HG03060 (cell line): Measurements from ENCODE around the gene ARHGAP5.

Experiments
- ATAC-seq: cut with Tn5 transposase; IDR thresholded peaks from one replicate; pipeline ENCODE4 v1.9.1; 2021; ENCODE audit warnings: low read depth, moderate number of reproducible peaks; ENCODE audit not compliant: unreplicated experiment

ARHGAP5 gene

GRCh38 chr14:32169191-32169590 lies 92.1 kb downstream of the ARHGAP5 start:
- no peak for ATAC-seq

- ATAC-seq = no peak
Observed at GRCh38 chr14:32171469-32171868, 94.4 kb downstream of the ARHGAP5 start.

GRCh38 chr14:32183151-32184058 lies 106.3 kb downstream of the ARHGAP5 start:
- ATAC-seq = no peak

DNA sequence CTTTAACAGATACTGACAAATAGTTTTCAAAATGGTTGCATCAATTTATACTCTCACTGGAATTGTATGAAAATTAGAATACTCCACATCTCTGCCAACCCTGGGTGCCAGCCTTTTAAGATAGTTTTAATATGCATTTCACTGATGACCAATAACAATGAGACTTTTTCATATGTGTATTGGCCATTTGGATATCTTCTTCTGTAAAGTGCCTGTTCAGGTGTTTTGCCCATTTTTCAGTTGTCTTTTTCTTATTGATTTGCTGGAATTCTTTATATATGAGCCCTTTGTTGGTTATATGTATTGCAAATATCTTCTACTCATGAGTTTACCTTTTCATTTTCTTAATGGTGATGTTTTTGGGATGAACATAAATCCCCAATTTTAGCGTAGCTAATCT lies 108.0 kb downstream of the ARHGAP5 start:
- ATAC-seq = no peak

DNA sequence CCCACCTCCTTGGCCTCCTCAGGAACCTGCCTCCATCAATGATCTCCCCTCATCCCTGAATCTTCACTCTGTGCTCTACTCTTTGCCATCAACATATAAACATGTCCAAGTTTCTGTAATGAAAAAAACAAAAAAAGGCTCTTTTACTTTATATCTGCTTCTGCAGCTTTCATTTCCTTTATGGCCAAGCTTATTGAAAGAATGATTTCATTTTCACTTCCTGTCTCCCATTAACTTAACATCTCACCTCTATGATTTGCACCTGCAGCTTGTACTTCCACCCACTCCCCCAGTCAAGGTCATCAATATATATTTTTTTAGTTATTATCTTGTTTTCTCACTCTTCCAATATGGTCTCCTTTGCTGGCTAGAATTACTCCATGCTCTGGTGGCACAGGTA lies 109.1 kb downstream of the ARHGAP5 start:
- no peak for ATAC-seq

- no peak for ATAC-seq
Observed at GRCh38 chr14:32189811-32190210, 112.7 kb downstream of the ARHGAP5 start.

- ATAC-seq = no peak
Observed at GRCh38 chr14:32190673-32191072, 113.6 kb downstream of the ARHGAP5 start.

DNA sequence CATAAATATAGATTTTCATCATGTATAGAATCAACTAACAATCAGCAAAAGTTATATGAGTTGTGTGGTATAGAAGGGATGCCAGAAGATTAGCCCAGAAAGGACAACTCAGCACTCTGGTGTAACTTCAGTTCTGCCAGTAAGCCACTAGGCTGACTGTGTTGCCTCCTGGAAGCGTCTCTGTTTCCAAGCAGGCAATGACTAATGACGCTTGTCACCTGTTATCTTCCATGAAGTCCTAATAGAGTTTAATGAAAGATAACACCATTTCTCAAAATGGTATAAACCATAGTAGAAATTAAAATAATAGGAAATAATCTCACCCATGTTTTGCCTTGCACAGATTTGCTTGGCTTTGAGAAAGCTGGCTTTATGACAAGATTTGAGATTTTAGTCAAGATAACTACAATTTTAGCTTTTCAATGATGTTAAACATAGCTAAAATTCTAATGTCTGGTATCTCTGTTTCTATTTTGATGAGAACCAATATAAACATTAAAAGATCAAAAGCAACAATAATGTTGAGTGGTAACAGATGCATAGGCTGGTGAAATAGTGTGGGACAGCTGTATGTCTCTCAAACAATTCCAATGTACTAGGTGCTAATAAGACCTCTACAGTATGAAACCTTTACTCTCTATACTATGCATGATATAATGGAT lies 115.7 kb downstream of the ARHGAP5 start:
- ATAC-seq = no peak

DNA sequence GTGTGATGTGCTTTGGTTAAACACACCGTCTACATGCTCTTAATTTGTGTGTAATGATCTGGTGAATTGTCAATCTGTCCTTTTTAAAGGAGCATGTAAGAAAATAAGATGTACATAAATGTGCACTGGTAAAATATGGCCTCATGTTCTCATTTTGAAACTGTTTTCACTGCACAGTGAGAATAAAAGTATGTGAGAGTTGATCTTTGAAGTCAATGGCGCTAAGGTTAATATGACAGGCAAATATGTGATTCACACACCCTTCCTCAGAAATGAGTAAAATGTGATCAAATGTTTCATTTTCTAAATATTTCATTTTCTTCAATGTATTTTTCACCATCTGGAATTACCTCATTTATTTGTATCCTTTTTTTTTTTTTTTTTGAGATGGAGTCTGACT lies 116.4 kb downstream of the ARHGAP5 start:
- no peak for ATAC-seq

DNA sequence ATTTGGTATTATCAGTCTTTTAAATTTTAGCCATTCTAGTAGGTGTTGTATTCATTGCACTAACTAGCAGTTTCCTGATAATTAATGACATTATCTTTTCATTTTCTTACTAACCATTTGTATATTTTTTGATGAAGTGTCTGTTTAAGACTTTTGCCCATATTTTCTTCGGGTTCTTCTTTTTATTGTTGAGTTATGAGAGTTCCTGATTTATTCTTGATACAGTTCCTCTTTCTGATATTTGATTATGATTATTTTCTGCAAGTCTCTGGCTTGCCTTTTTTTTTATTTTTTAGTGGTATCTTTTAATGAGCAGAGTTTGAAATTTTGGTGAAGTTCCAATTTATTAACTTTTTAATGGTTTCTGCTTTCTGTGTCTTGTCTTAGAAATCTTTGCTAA lies 118.5 kb downstream of the ARHGAP5 start:
- no peak for ATAC-seq

DNA sequence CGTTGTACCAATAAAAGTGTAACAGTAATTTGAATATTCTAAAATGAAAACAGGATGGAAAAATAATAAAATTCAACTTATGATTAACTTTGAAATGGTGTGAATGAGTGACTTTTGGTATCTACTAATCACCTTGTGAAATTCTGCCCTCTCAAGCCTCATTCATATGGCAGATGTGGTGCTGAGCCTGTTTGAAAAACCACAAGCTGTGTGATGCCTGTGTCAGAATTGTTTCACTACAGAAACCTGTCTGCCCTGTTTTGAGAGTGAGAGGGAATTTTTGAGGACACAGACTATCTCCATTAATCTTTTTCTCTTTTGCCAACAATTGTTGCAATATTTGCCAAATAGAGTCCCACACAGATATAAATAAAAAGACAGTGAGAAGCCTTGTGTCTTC lies 120.8 kb downstream of the ARHGAP5 start:
- no peak for ATAC-seq

DNA sequence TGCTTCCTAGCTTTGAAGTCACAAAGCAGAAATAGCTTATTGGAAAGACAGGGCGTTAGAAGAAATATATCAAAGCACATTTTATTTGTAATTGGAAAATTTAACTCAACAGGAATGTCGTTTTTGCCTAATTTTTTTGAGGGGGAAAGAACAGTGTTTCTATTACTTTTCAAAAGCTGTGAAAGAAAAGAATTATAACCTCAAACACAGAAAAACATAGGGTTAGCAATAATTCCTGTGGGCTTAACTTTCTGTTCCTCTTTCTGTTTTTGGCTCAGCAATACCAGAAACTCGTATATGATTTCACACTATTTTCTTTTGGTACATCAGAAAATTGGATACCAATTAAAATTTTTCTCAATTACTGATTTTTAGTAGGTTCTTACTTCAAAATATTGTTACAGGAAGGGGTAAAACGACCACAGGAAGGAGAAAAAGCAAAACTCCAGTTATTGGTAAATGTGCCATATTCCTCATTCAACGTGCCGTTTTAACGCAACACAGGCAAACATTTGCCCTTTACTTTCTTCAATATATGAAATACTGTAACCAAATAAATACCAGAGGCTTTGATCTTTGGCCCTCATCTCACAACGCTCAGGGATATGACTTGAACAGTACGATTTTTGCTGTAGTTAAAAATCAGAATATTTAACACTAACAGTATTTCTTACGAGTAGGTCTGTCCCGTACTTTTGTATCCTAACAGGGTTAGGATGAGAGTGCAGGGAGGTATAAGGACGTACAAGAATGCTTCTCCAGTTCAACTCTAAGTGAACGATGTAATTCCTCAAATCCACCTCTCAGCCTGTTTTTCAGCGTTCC lies 123.5 kb downstream of the ARHGAP5 start:
- no peak for ATAC-seq

DNA sequence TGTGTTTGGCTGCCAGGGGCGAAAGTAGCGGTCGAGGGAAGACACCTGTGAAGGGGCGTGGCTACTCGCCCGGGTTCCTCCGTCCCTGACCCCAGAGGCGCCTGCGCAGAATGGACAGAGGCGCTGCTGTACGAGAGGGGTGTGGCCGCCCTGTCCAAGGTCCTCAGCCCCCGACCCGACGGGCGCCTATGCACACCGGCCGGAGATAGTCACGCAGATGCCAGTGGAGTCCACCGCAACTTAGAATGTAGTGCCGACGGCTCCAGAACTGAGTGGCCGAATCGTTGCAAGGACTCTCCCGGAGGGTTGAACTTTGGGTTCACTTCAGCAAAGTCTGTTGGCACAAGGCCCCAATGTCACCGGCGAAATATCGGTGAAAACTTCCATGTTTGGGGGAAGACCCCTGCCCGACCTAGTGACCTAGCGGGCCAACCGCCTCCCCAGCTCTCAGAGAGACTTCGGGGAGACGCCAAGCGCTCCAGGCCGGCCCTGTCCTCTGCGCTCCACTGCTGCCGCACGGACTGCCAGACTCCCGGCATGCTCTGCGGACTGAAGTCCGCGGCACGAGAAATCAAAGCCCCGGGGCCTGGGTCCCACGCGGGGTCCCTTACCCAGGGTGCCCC lies 124.2 kb downstream of the ARHGAP5 start:
- no peak for ATAC-seq

DNA sequence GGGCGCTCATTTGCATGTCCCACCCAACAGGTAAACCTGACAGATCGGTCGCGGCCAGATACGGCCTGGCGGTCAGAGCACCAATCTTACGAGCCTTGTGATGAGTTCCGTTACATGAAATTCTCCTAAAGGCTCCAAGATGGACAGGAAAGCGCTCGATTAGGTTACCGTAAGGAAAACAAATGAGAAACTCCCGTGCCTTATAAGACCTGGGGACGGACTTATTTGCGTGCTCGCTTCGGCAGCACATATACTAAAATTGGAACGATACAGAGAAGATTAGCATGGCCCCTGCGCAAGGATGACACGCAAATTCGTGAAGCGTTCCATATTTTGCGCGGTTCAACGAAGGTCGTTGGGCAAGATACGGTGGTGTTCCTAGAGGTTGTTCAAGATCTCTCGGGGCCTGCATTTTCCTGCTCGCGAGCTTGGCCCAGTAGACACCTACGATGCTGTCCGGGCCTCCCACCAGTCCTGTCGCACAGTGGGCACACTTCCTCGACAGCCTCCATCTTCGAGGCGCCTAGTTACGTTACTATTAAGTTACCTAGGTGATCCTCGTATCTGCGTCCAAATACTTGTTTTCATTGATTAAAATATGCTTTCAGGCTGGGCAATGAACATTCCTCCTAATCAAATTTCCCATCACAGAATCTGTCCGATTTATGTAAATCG lies 124.8 kb downstream of the ARHGAP5 start, which contains the start of gene RNU6-7:
Gene RNU6-7 (plus strand): TSS at position 230 of the 675 bp plus-strand sequence.
- ATAC-seq = no peak

DNA sequence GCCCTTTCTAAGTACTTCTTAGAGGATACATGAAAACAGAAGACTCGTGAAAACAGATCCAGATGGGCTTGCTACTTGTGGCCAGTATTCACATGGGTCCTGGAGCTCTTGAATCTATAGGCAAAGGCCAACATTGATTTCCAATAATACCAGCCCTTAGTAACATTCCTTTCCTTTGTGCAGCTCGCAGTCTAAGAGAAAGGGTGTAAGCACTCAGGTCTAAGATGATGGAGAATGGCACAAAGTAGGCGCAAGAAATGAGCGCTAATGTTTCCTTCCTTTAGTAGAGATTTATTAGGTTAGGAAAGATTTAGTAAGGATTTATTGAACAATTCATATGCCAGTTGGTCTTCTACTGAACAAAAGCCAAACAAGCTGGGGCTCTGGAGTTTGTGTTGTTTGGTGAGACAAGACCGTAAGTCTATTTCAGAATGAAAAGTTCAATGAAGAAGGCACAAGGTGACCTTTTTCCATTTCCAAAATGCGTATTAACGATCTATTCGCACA lies 125.4 kb downstream of the ARHGAP5 start:
- no peak for ATAC-seq

DNA sequence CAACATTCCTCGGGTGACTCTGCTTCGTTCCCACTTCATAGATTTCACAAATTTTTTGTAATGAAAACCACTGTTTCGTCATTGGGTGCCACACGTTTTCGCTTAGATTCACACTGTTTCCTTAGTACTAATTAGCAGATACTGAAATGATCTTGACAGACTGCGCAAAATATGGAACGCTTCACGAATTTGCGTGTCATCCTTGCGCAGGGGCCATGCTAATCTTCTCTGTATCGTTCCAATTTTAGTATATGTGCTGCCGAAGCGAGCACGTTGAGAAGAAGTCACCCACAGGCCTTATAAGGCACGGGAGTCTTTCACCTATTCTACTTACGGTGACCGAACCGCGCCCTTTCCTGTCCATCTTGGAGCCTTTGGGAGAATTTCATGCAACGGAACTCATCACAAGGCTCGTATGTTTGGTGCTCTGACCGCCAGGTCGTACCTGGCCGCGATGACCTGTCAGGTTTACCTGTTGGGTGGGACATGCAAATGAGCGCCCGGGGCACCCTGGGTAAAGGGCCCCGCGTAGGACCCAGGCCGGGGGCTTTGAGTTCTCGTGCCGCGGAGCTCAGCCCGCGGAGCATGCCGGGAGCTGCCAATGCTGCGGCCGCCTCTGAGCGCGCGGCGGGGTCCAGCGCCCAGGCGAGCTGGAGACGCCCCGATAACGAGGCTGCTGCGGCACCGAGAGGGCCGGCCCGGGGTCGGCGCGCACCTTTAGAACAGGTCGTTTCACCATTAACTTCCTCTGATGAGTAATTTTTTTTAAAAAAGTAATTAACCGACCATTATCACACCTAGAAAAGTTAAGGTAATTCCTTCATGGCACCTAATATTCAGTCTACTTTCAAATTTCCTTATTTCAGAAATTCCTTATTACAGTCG lies 126.1 kb downstream of the ARHGAP5 start, which contains the start of gene RNU6-8:
Gene RNU6-8 (minus strand): TSS at position 272 of the 885 bp plus-strand sequence.
- peak; percentile 30 for ATAC-seq

GRCh38 chr14:32203928-32204357 lies 126.8 kb downstream of the ARHGAP5 start:
- ATAC-seq = no peak

DNA sequence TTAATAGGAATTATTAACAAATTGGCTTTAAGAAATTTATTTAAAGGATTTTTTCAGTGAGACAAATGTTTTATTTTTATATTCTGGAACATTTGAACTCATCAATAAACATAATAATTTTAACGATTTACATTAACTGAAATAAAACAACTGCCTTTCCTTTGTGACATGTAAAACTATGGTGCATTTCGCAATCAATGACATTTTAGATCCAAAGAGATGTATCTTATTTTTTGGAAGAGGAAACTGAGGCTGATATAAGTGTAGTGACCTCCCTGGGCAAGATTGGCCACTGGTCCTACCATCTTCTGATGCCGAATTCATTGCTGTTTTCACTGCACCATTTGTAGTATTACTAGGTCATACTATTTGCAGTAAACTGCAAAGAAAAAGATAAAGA lies 128.4 kb downstream of the ARHGAP5 start:
- no peak for ATAC-seq

DNA sequence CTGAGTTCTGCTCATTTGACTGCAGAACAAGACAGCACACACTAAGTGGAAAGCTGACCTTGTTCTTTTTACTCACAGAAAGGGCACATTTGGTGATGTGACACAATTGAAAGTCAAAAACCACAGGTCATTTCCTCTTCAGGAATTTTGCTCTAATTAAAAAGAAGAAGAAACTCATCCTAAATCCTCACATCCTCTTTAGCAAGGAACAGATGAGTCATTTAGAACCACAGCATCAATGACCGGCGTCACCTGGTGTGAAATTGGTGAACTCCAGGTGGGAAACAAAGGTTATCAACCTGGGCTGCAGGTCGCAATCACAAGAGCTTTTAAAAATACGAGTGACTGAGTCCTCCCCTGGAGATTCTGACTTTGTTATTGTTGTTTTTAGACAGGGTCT lies 128.9 kb downstream of the ARHGAP5 start:
- no peak for ATAC-seq
